Natural killer cell (primary cell): ENCODE results near the gene ERCC8. TPM values are rescaled to one million over a fixed set of nuclear protein-coding genes. Genes with fewer than 3 reads are reported as not detected.
"Not testable (repeated sequence)": the region's sequence is repeated elsewhere in the genome, so short reads cannot be mapped to it uniquely, and the experiment has no call there.

Experiments used
- ATAC-seq, 3 donors: fragments of 150-1000 bp in 2 of 3; fragments of 200-7000 bp in 1 of 3; cut with Tn5 transposase; 1 replicate in 1 of 3; 2 replicates in 2 of 3; pipeline ENCODE4 v1.10.0; 2021; ENCODE audit warnings: mild to moderate bottlenecking in 2 of 3, moderate library complexity in 2 of 3
- DNase-seq, 2 donors: peaks; one replicate each; pipeline versions ENCODE4 v3.0.0 to v3.0.0-alpha.2; 2013 to 2021; ENCODE audit warnings: mixed read lengths in 1 of 2
- H3K27ac ChIP-seq: one replicate; pipeline ENCODE4 v1.5.1; 2013; ENCODE audit warnings: mild to moderate bottlenecking, low read length
- H3K27me3 ChIP-seq: one replicate; pipeline ENCODE4 v1.6.1; 2013; ENCODE audit warnings: low read length; ENCODE audit not compliant: control insufficient read depth, insufficient read depth
- H3K36me3 ChIP-seq: one replicate; pipeline ENCODE4 v1.6.1; 2013; ENCODE audit warnings: low read length; ENCODE audit not compliant: control insufficient read depth, insufficient read depth
- H3K4me1 ChIP-seq: one replicate; pipeline ENCODE4 v1.6.1; 2013; ENCODE audit warnings: low read length; ENCODE audit not compliant: control insufficient read depth, insufficient read depth
- H3K4me3 ChIP-seq: one replicate; pipeline ENCODE4 v1.5.1; 2013; ENCODE audit warnings: low read length
- H3K9me3 ChIP-seq: one replicate; pipeline ENCODE4 v1.6.1; 2013; ENCODE audit warnings: low read length; ENCODE audit not compliant: control insufficient read depth, insufficient read depth
- H3K27ac Mint-ChIP-seq, 2 donors: one replicate each; pipeline ENCODE4 v1.8.0; 2022; ENCODE audit warnings: mild to moderate bottlenecking in 2 of 2, mixed read lengths in 2 of 2, moderate library complexity in 1 of 2
- H3K27me3 Mint-ChIP-seq, 2 donors: one replicate each; pipeline ENCODE4 v1.8.0; 2022; ENCODE audit warnings: low read depth in 2 of 2, mixed read lengths in 2 of 2
- H3K36me3 Mint-ChIP-seq: one replicate; pipeline ENCODE4 v1.8.0; 2022; ENCODE audit warnings: mixed read lengths
- H3K4me1 Mint-ChIP-seq, 2 donors: one replicate each; pipeline ENCODE4 v1.8.0; 2022; ENCODE audit warnings: mixed read lengths in 2 of 2
- H3K4me3 Mint-ChIP-seq: one replicate; pipeline ENCODE4 v1.8.0; 2022; ENCODE audit warnings: mild to moderate bottlenecking, moderate library complexity, mixed read lengths
- H3K9me3 Mint-ChIP-seq, 2 donors: one replicate each; pipeline ENCODE4 v1.8.0; 2022; ENCODE audit warnings: mixed read lengths in 2 of 2
- WGBS: methylation state at CpG from one replicate; pipeline ENCODE4 v1.1.7; 2013; ENCODE audit warnings: missing lambda C conversion rate; ENCODE audit not compliant: insufficient coverage; 5-methylcytosine and 5-hydroxymethylcytosine counted together
- intact Hi-C: fragments of 100-400 bp; cut with micrococcal nuclease; formaldehyde crosslinking; loops from one replicate; pipeline ENCODE4 v1.14.2; 2022
- total RNA-seq, 4 donors: library from RNA; stranded (reverse); fragments of 120-200 nt in 1 of 4; gene quantifications; one replicate each; pipeline versions ENCODE4 v1.2.3 to v1.2.4, GENCODE V29; 2013 to 2022
- TF ChIP-seq, protein P1 (sequence below): fragments of 200-600 bp; IDR thresholded peaks from one replicate; pipeline ENCODE4 v1.8.0; 2022; ENCODE audit warnings: antibody characterized with exemption

ERCC8 gene
- total RNA-seq, 3 donors from 2014 or later (not counting 1 experiment from before 2014, with no cell fraction given): 4.8 to 9.1 (median 5.5) TPM

DNA sequence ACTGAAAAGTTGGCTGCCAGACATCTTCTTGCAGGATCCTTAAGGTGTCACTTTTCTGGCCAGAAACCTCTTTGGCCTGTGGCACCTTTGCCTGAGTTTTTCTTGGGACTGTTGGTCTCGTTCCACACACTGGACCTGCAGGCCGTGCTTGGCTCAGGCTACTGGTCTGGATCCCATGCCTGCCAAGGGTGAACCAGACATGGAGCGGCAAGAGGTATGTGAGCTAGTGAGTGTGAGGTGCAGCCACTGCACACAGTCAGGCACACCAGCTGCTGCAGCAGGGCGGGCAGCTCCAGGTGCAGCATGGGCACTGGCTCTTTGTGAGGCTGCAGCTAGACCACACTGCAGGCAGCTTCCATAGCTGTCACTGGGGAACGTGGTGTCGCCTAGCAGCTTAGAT lies 48.0 kb upstream of the ERCC8 start:
- Histone ChIP-seq H3K9me3 (peaks cover 15% of the 10 kb centered on the region), H3K36me3 (no peaks in the 10 kb centered on the region), H3K27ac (no peak overlapping the region), H3K4me3 (no peak overlapping the region), H3K4me1 (no peaks in the 10 kb centered on the region), H3K27me3 (no peaks in the 10 kb centered on the region)
- H3K4me3 Mint-ChIP-seq: no peak overlapping the region
- no peak for ATAC-seq
- peaks cover 5 to 12% of the 10 kb centered on the region in 2 donors for H3K9me3 Mint-ChIP-seq
- H3K4me1 Mint-ChIP-seq: peaks cover 0 to 11% of the 10 kb centered on the region in 2 donors
- 99% methylated on average over 6 of the region's 6 CpGs for WGBS
- H3K27me3 Mint-ChIP-seq: no peaks in the 10 kb centered on the region
- TF ChIP-seq, protein P1, sequence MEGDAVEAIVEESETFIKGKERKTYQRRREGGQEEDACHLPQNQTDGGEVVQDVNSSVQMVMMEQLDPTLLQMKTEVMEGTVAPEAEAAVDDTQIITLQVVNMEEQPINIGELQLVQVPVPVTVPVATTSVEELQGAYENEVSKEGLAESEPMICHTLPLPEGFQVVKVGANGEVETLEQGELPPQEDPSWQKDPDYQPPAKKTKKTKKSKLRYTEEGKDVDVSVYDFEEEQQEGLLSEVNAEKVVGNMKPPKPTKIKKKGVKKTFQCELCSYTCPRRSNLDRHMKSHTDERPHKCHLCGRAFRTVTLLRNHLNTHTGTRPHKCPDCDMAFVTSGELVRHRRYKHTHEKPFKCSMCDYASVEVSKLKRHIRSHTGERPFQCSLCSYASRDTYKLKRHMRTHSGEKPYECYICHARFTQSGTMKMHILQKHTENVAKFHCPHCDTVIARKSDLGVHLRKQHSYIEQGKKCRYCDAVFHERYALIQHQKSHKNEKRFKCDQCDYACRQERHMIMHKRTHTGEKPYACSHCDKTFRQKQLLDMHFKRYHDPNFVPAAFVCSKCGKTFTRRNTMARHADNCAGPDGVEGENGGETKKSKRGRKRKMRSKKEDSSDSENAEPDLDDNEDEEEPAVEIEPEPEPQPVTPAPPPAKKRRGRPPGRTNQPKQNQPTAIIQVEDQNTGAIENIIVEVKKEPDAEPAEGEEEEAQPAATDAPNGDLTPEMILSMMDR: no peak
- H3K36me3 Mint-ChIP-seq: peaks cover 20% of the 10 kb centered on the region
- H3K27ac Mint-ChIP-seq: no peak overlapping the region
- no peak for DNase-seq
- intact Hi-C loops: no loop called here

DNA sequence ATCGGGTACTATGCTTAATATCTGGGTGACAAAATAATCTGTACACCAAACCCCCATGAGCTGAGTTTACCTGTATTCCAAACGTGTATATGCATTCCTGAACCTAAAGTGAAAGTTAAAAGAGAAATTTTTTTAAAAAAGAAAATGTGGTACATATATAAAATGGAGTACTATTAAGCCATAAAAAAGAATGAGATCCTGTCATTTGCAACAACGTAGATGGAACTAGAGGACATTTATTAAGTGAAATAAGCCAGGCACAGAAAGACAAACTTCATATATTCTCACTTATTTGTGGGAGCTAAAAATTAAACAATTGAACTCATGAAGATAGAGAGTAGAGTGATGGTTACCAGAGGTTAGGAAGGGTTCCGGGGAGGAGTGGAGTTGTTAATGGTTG lies 44.9 kb upstream of the ERCC8 start:
- ATAC-seq: no peak
- Mint-ChIP-seq H3K9me3 (peaks cover 17 to 24% of the 10 kb centered on the region in 2 donors), H3K4me3 (no peak overlapping the region), H3K27me3 (no peaks in the 10 kb centered on the region), H3K27ac (no peak overlapping the region), H3K4me1 (peaks cover 7 to 10% of the 10 kb centered on the region in 2 donors), H3K36me3 (peaks cover 51% of the 10 kb centered on the region)
- no peak overlapping the region for H3K27ac ChIP-seq
- 100% methylated on average over 2 of the region's 4 CpGs for WGBS
- no peaks in the 10 kb centered on the region for H3K4me1 ChIP-seq
- intact Hi-C loops: no loop called here
- H3K27me3 ChIP-seq: no peaks in the 10 kb centered on the region
- peaks cover 21% of the 10 kb centered on the region for H3K9me3 ChIP-seq
- no peak for DNase-seq
- TF ChIP-seq, protein P1: no peak
- no peak overlapping the region for H3K4me3 ChIP-seq
- H3K36me3 ChIP-seq: no peaks in the 10 kb centered on the region

DNA sequence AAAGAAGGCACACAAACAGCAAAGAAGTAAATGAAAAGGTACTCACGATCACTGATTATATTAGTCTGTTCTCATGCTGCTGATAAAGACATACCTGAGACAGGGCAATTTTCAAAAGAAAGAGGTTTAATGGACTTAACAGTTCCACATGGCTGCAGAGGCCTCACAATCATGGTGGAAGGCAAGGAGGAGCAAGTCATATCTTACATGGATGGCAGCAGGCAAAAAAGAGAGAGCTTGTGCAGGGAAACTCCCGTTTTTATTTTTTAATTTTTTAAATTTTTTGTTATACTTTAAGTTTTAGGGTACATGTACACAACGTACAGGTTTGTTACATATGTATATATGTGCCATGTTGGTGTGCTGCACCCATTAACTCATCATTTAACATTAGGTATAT lies 37.3 kb upstream of the ERCC8 start:
- H3K4me3 Mint-ChIP-seq, H3K4me1 Mint-ChIP-seq, H3K27ac ChIP-seq, H3K36me3 ChIP-seq, H3K4me3 ChIP-seq, H3K4me1 ChIP-seq, DNase-seq, H3K9me3 ChIP-seq, intact Hi-C loops, H3K27ac Mint-ChIP-seq, H3K27me3 ChIP-seq, H3K27me3 Mint-ChIP-seq, ATAC-seq: not testable (repeated sequence)
- Mint-ChIP-seq H3K9me3 (peaks cover 19 to 21% of the 10 kb centered on the region in 2 donors), H3K36me3 (peaks cover 28% of the 10 kb centered on the region)
- WGBS: 96% methylated on average over 1 of the region's 3 CpGs

DNA sequence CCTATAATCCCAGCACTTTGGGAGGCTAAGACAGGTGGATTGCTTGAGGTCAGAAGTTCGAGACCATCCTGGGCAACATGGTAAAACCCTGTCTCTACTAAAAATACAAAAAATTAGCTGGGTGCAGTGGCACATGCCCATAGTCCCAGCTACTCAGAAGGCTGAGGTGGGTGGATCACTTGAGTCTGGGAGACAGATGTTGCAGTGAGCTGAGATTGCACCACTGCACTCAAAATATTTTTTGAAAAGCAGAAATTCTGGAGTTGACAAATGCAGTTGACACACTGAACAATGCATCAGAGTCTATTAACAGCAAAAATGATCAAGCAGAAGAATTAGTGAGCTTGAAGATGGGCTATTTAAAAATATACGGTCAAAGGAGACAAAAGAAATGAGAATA lies 35.6 kb upstream of the ERCC8 start:
- 95% methylated on average over 2 of the region's 2 CpGs for WGBS
- H3K27me3 Mint-ChIP-seq: no peaks in the 10 kb centered on the region
- DNase-seq (no peak), ATAC-seq (no peak)
- H3K36me3 Mint-ChIP-seq: peaks cover 11% of the 10 kb centered on the region
- peaks cover 3% of the 10 kb centered on the region for H3K9me3 ChIP-seq
- intact Hi-C loops: no loop called here
- H3K4me3 Mint-ChIP-seq: no peak overlapping the region
- H3K4me1 Mint-ChIP-seq: peaks cover 0 to 5% of the 10 kb centered on the region in 2 donors
- no peaks in the 10 kb centered on the region for H3K27me3 ChIP-seq
- TF ChIP-seq, protein P1: no peak
- H3K36me3 ChIP-seq: no peaks in the 10 kb centered on the region
- H3K4me1 ChIP-seq: no peaks in the 10 kb centered on the region
- H3K27ac ChIP-seq: no peak overlapping the region
- no peak overlapping the region for H3K4me3 ChIP-seq
- peaks cover 11 to 14% of the 10 kb centered on the region in 2 donors for H3K9me3 Mint-ChIP-seq
- H3K27ac Mint-ChIP-seq: no peak overlapping the region
